Measurements from ENCODE around the gene PGLYRP1. TPM values are rescaled to one million over a fixed set of nuclear protein-coding genes. Genes with fewer than 3 reads are reported as not detected.

Gene PGLYRP1
- total and polyA plus RNA-seq, 12 donors, result 0.16 to 1.1 (median 0.81) TPM; not detected in 9

GRCh38 chr19:45994998-45995714 is 27.7 kb downstream of the PGLYRP1 start, which contains the start of gene CCDC61:
CCDC61 (plus strand) TSS chr19:45995467; CDS start chr19:46003019, 7,552 bp downstream.
- peaks cover 0 to 7% (median 0%) of the 10 kb centered on the region in 9 donors for H3K36me3 ChIP-seq
- ATAC-seq (peak; percentile 98 to 100 (median 99)), DNase-seq (peak; percentile 90 to 98)
- H3K27me3 ChIP-seq, result peaks cover 0 to 15% (median 0%) of the 10 kb centered on the region in 7 donors
- no peaks in the 10 kb centered on the region for H3K9me3 ChIP-seq
- 0% methylated on average over 34 of the region's 34 CpGs for WGBS, 2 donors
- H3K27ac ChIP-seq, result peak within 1 kb of the TSS in 9 of 10 donors; percentile 3 to 91 (median 81)
- H3K4me3 ChIP-seq, result peak within 1 kb of the TSS; percentile 61 to 94 (median 79)
- TF ChIP-seq, protein P1, sequence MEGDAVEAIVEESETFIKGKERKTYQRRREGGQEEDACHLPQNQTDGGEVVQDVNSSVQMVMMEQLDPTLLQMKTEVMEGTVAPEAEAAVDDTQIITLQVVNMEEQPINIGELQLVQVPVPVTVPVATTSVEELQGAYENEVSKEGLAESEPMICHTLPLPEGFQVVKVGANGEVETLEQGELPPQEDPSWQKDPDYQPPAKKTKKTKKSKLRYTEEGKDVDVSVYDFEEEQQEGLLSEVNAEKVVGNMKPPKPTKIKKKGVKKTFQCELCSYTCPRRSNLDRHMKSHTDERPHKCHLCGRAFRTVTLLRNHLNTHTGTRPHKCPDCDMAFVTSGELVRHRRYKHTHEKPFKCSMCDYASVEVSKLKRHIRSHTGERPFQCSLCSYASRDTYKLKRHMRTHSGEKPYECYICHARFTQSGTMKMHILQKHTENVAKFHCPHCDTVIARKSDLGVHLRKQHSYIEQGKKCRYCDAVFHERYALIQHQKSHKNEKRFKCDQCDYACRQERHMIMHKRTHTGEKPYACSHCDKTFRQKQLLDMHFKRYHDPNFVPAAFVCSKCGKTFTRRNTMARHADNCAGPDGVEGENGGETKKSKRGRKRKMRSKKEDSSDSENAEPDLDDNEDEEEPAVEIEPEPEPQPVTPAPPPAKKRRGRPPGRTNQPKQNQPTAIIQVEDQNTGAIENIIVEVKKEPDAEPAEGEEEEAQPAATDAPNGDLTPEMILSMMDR (IDR thresholded peaks at IDR 0.05), result no peak
- peaks cover 3 to 24% (median 17%) of the 10 kb centered on the region in 9 donors for H3K4me1 ChIP-seq
- intact Hi-C loops (cut with DNase I), result loop anchor here in 2 of 10 donors (5.0 kb wide), 2 partner anchors 68 to 133 kb away; partner anchors contain the start of genes FOXA3 (in 1 of the 2) and SYMPK (in 1 of the 2)

- intact Hi-C loops (cut with DNase I), result no loop called here
- DNase-seq (no peak), ATAC-seq (peak in 3 of 8 donors; percentile 0 to 1 (median 1))
- WGBS, 2 donors, result 13% methylated on average over 8 of the region's 8 CpGs
- Histone ChIP-seq H3K4me1 (peaks cover 3 to 19% (median 15%) of the 10 kb centered on the region in 9 donors), H3K36me3 (peaks cover 0 to 7% (median 0%) of the 10 kb centered on the region in 9 donors), H3K27me3 (peaks cover 0 to 12% (median 0%) of the 10 kb centered on the region in 7 donors), H3K4me3 (peak overlapping the region; percentile 4 to 94 (median 66)), H3K27ac (peak overlapping the region in 3 of 10 donors; percentile 3 to 47 (median 39)), H3K9me3 (no peaks in the 10 kb centered on the region)
- TF ChIP-seq, protein P1 (IDR thresholded peaks at IDR 0.05), result no peak
Measured at GRCh38 chr19:45994456-45994997, 28.3 kb downstream of the PGLYRP1 start.

- no peaks in the 10 kb centered on the region for H3K9me3 ChIP-seq
- ATAC-seq (no peak), DNase-seq (no peak)
- H3K27me3 ChIP-seq, result peaks cover 0 to 6% (median 0%) of the 10 kb centered on the region in 7 donors
- TF ChIP-seq, protein P1 (IDR thresholded peaks at IDR 0.05), result no peak
- intact Hi-C loops (cut with DNase I), result no loop called here
- H3K4me1 ChIP-seq, result peaks cover 0 to 7% (median 4%) of the 10 kb centered on the region in 9 donors
- H3K36me3 ChIP-seq, result no peaks in the 10 kb centered on the region
- no peak overlapping the region for H3K27ac ChIP-seq
- WGBS, 2 donors, result 82 to 90% methylated on average over 12 of the region's 12 CpGs
- H3K4me3 ChIP-seq, result no peak overlapping the region
Measured at GRCh38 chr19:45990113-45990728, 32.6 kb downstream of the PGLYRP1 start.

- Histone ChIP-seq H3K4me3 (no peak overlapping the region), H3K27ac (no peak overlapping the region), H3K27me3 (peaks cover 0 to 22% (median 2%) of the 10 kb centered on the region in 7 donors), H3K4me1 (no peaks in the 10 kb centered on the region), H3K36me3 (no peaks in the 10 kb centered on the region), H3K9me3 (no peaks in the 10 kb centered on the region)
- intact Hi-C loops (cut with DNase I), result no loop called here
- no peak for ATAC-seq
- WGBS, 2 donors, result 81 to 85% methylated on average over 7 of the region's 7 CpGs
- DNase-seq, result no peak
- TF ChIP-seq, protein P1 (IDR thresholded peaks at IDR 0.05), result no peak
Measured at GRCh38 chr19:45985321-45985720, 37.5 kb downstream of the PGLYRP1 start.

Data from heart right ventricle (tissue), 16 donors.